Astrocyte (in vitro differentiated cells and primary cell): ENCODE data around the gene ATRIP. TPM values are rescaled to one million over a fixed set of nuclear protein-coding genes. Genes with fewer than 3 reads are reported as not detected.

Experiments used
- DNase-seq: peaks from one replicate; pipeline ENCODE4 v3.0.0-alpha.2; 2010; ENCODE audit warnings: low read depth
- FAIRE-seq: peaks from 2 replicates; lab custom pipeline; 2011; peaks lifted over from hg19 to GRCh38; lab: Jason Lieb, UNC
- H2AFZ ChIP-seq: 2 replicates; pipeline ENCODE4 v1.6.0; 2012; ENCODE audit warnings: low read depth, low read length, inconsistent platforms
- H3K27ac ChIP-seq: 2 replicates; pipeline ENCODE4 v1.5.1; 2011; ENCODE audit warnings: low read depth, low read length, inconsistent platforms
- H3K27me3 ChIP-seq: 2 replicates; pipeline ENCODE4 v1.6.0; 2011; ENCODE audit warnings: low read length, inconsistent platforms; ENCODE audit not compliant: insufficient read depth
- H3K36me3 ChIP-seq: 2 replicates; pipeline ENCODE4 v1.5.1; 2011; ENCODE audit warnings: low read length, inconsistent platforms; ENCODE audit not compliant: insufficient read depth
- H3K4me1 ChIP-seq: 2 replicates; pipeline ENCODE4 v1.5.1; 2011; ENCODE audit warnings: low read length, inconsistent platforms; ENCODE audit not compliant: insufficient read depth
- H3K4me2 ChIP-seq: 2 replicates; pipeline ENCODE4 v1.6.0; 2012; ENCODE audit warnings: low read length, inconsistent platforms
- H3K4me3 ChIP-seq: 2 replicates; pipeline ENCODE4 v1.5.1; 2011; ENCODE audit warnings: low read depth, mild to moderate bottlenecking, low read length, inconsistent platforms; ENCODE audit not compliant: insufficient read depth
- H3K79me2 ChIP-seq: 2 replicates; pipeline ENCODE4 v1.6.0; 2012; ENCODE audit warnings: mild to moderate bottlenecking, low read length, inconsistent platforms; ENCODE audit not compliant: insufficient read depth
- H3K9ac ChIP-seq: 2 replicates; pipeline ENCODE4 v1.6.0; 2012; ENCODE audit warnings: mild to moderate bottlenecking, low read length, inconsistent platforms
- H3K9me3 ChIP-seq: 2 replicates; pipeline ENCODE4 v1.5.1; 2012; ENCODE audit warnings: low read depth, mild to moderate bottlenecking, low read length, inconsistent platforms; ENCODE audit not compliant: insufficient read depth
- H4K20me1 ChIP-seq: 2 replicates; pipeline ENCODE4 v1.6.0; 2012; ENCODE audit warnings: low read length, inconsistent platforms; ENCODE audit not compliant: insufficient read depth
- H3K27ac Mint-ChIP-seq: one replicate; pipeline ENCODE4 v1.8.0; 2021; ENCODE audit warnings: mild to moderate bottlenecking, mixed read lengths; ENCODE audit not compliant: unreplicated experiment
- H3K27me3 Mint-ChIP-seq: one replicate; pipeline ENCODE4 v1.8.0; 2021; ENCODE audit warnings: low read depth, mixed read lengths; ENCODE audit not compliant: unreplicated experiment
- H3K36me3 Mint-ChIP-seq: one replicate; pipeline ENCODE4 v1.8.0; 2021; ENCODE audit warnings: low read depth, mixed read lengths; ENCODE audit not compliant: unreplicated experiment
- H3K4me1 Mint-ChIP-seq: one replicate; pipeline ENCODE4 v1.8.0; 2021; ENCODE audit warnings: low read depth, mixed read lengths; ENCODE audit not compliant: unreplicated experiment
- H3K4me3 Mint-ChIP-seq: one replicate; pipeline ENCODE4 v1.8.0; 2021; ENCODE audit warnings: mild to moderate bottlenecking, moderate library complexity, mixed read lengths; ENCODE audit not compliant: unreplicated experiment
- H3K9me3 Mint-ChIP-seq: one replicate; pipeline ENCODE4 v1.8.0; 2021; ENCODE audit warnings: mild to moderate bottlenecking, mixed read lengths; ENCODE audit not compliant: unreplicated experiment
- EZH2 ChIP-seq: IDR thresholded peaks from 2 replicates; pipeline ENCODE4 v1.6.1; 2012; ENCODE audit warnings: mild to moderate bottlenecking, low read length, inconsistent platforms; ENCODE audit not compliant: insufficient read depth
- total RNA-seq: library from RNA; stranded (reverse); gene quantifications from 2 replicates; pipeline ENCODE4 v1.2.1, GENCODE V29; 2021
- TF ChIP-seq, protein P1 (sequence below): IDR thresholded peaks from 2 replicates; pipeline ENCODE4 v1.5.1; 2011; ENCODE audit warnings: low read depth, mild to moderate bottlenecking, inconsistent platforms, low read length, moderate library complexity; ENCODE audit not compliant: insufficient read depth

Gene ATRIP
- total RNA-seq, 1 donor from 2014 or later: 6.2 TPM

DNA sequence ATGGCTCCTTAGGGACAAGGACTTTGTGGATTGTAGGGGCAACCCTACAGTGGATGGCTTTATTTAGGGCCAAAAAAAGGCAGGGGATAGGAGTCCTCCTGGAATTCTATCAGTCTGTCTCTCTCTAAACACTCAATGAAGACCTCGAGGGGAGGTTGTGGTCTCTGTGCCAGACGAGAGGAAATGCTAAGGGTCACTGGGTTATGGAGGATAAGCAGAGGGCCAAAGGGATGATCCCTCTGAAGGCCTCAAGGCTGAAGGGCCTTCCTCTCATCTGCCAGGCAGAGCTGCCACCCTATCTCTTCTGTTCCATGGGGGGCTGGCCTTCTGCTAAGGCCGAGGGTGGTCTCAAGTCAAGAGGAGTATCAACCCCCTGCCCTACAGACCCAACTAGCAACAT is 43.6 kb upstream of the ATRIP start:
- Mint-ChIP-seq H3K4me1 (peaks cover 8% of the 10 kb centered on the region), H3K4me3 (no peak overlapping the region), H3K9me3 (no peaks in the 10 kb centered on the region), H3K27me3 (peaks cover 3% of the 10 kb centered on the region), H3K27ac (no peak overlapping the region), H3K36me3 (peaks cover 22% of the 10 kb centered on the region)
- no peak overlapping the region for H3K4me2 ChIP-seq
- H3K79me2 ChIP-seq: no peaks in the 10 kb centered on the region
- FAIRE-seq: no peak
- H3K4me3 ChIP-seq: no peak overlapping the region
- peaks cover 4% of the 10 kb centered on the region for H3K36me3 ChIP-seq
- H4K20me1 ChIP-seq: no peaks in the 10 kb centered on the region
- no peak for DNase-seq
- peaks cover 8% of the 10 kb centered on the region for H3K4me1 ChIP-seq
- no peak overlapping the region for H3K9ac ChIP-seq
- peaks cover 2% of the 10 kb centered on the region for H3K27me3 ChIP-seq
- H3K27ac ChIP-seq: no peak overlapping the region
- no peaks in the 10 kb centered on the region for H3K9me3 ChIP-seq
- TF ChIP-seq, protein P1, sequence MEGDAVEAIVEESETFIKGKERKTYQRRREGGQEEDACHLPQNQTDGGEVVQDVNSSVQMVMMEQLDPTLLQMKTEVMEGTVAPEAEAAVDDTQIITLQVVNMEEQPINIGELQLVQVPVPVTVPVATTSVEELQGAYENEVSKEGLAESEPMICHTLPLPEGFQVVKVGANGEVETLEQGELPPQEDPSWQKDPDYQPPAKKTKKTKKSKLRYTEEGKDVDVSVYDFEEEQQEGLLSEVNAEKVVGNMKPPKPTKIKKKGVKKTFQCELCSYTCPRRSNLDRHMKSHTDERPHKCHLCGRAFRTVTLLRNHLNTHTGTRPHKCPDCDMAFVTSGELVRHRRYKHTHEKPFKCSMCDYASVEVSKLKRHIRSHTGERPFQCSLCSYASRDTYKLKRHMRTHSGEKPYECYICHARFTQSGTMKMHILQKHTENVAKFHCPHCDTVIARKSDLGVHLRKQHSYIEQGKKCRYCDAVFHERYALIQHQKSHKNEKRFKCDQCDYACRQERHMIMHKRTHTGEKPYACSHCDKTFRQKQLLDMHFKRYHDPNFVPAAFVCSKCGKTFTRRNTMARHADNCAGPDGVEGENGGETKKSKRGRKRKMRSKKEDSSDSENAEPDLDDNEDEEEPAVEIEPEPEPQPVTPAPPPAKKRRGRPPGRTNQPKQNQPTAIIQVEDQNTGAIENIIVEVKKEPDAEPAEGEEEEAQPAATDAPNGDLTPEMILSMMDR: no peak
- no peak for TF ChIP-seq EZH2
- no peak overlapping the region for H2AFZ ChIP-seq

DNA sequence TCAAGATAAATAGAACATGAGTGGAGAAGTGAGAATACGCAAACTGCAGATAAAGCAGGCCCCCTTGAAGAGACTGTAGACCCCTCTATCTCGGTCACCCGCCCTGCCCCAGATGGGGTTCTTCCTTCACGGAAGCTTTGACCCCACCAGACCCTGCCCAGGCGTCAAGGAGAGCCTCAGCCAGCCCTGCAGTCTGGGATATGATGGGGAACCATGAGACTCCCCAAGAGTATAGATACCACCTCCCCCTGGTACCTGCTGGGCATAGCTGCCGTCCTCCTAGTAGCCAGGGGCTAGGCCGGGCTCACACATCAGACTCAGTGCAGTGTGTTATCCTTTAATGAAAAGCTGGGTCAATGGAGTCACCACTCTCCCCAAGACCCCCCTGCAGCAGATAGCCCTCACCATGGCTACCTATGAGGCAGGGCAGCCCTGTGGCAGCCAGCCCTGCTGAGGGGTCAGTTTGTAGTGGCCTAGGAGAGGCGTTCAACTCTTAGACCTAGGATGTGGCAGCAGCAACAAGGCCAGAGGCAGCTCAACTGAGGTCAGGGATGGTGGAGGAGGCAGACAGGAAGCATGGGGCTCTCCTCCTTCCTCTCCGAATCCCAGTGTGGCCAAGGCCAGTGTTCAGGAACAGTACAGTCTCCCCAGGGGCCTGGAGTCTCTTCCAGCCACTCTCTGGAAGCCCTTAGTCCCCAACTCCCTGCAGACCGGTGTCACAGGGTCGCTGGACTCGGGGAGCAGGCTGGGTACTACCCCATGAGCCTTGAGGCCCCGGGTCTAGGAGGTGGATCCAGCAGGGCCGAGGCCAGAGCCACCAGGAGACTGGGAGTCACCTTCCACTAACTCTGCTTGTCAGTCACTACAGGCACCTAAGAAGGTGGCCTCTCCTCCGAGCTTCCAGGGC is 42.8 kb upstream of the ATRIP start:
- Histone ChIP-seq H3K9ac (no peak overlapping the region), H3K27ac (no peak overlapping the region), H3K79me2 (no peaks in the 10 kb centered on the region), H4K20me1 (no peaks in the 10 kb centered on the region), H3K4me3 (no peak overlapping the region), H3K4me2 (no peak overlapping the region), H3K9me3 (no peaks in the 10 kb centered on the region), H3K36me3 (peaks cover 4% of the 10 kb centered on the region), H2AFZ (no peak overlapping the region), H3K27me3 (no peaks in the 10 kb centered on the region), H3K4me1 (peaks cover 8% of the 10 kb centered on the region)
- DNase-seq: no peak
- FAIRE-seq: no peak
- peaks cover 8% of the 10 kb centered on the region for H3K4me1 Mint-ChIP-seq
- H3K27me3 Mint-ChIP-seq: peaks cover 3% of the 10 kb centered on the region
- peaks cover 28% of the 10 kb centered on the region for H3K36me3 Mint-ChIP-seq
- TF ChIP-seq, protein P1: no peak
- TF ChIP-seq EZH2: no peak
- no peak overlapping the region for H3K27ac Mint-ChIP-seq
- no peak overlapping the region for H3K4me3 Mint-ChIP-seq
- H3K9me3 Mint-ChIP-seq: no peaks in the 10 kb centered on the region
